Activated CD4-positive, alpha-beta T cell treated with anti-CD3 and anti-CD28 coated beads for 48 hours (primary cell): ENCODE measurements around the gene ZFAND6.

ENCODE experiments used
- DNase-seq: peaks from one replicate; pipeline ENCODE4 v3.0.0-alpha.2; 2020

The ZFAND6 gene

DNA sequence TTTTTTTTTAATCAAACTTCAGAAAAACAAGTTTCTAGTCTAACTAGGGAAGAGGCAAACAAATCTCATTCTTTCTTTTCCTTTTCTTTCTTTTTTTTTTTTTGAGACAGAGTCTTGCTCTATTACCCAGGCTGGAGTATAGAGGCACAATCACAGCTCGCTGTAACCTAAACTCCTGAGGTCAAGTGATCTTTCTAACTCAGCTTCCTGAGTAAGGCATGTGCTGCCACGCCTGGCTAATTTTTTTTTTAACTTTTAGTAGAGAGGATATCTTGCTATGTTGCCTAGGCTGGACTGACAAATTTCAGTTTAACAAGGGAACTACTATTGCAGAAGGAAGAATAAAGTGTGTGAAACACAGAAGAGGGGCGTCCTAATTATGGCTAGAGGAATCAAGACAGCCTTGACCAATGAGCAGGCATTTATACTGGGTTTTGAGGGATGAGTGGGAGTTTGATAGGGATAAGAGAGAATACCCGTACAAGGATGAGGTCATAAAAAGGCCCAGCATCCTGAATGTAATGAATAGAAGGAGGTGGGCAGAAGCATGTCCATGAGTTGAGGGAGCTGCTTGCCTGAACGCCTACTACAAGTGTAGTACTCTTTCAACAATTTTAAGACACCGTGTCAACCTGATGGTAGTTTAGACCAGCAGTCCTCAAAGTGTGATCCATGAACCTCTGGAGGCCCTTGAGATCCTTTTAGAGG lies 6.7 kb upstream of the ZFAND6 start:
- DNase-seq = no peak

DNA sequence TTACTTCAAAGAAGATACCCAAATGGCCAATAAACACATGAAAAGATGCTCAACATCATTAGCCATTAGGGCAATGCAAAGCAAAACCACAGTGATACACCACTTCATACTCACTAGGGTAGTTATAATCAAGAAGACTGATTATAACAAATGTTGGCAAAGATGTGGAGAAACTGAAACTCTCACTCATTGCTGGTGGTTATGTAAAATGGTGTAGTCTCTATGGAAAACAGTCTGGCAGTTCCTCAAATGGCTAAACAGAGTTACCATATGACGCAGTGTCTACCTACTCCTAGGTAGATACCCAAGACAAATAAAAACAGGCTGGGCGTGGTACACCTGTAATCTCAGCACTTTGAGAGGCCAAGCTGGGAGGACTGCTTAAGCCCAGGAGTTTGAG lies 3.5 kb upstream of the ZFAND6 start:
- no peak for DNase-seq

DNA sequence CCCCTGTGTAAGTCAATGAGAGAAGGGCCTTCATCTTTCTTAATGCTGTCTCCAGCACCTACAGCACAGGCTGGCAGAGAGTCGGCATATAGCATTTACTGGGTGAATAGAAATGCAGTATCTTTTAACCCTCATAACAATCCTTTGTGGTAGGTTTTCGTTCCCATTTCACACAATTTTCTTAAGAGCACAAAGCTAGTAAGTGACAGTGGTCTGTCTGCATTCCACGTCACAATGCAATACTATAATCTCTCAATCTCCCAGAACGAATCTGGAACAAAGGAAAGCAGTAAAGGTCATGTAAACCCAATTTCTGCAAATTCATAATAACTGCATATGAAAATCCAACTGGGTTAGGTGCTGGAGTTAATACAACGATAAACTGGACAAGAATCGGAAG lies 1.4 kb upstream of the ZFAND6 start:
- DNase-seq = no peak

DNA sequence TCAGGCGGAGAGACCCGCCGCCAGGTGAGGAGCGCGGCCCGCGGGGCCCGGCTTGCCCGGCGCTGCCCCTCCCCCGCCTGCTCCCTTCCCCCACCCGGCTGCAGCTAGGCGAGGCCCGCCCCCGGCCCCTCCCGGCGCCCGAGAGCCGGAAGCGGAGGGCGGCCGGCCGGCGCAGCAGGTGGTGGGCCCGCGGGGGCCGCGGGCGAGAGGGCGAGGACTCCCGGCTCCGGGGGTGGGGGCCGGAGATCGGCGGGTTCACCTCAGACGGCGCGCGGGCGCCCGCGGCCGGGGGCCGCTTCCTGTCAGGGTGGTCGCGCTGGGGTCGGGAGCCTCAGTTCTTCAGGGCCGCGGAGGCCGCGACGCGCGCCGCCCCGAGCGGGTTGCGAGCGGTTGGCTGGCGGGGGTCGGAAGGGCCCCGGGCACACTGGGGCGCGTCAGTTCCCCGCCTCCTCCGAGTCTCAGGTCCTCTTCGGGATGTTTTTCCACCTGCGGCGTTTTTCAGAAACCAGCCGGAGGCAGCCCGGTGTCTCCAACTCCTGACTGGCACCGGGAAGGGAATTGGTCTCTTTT lies 395 bp downstream of the ZFAND6 start:
- peak; percentile 69 for DNase-seq

DNA sequence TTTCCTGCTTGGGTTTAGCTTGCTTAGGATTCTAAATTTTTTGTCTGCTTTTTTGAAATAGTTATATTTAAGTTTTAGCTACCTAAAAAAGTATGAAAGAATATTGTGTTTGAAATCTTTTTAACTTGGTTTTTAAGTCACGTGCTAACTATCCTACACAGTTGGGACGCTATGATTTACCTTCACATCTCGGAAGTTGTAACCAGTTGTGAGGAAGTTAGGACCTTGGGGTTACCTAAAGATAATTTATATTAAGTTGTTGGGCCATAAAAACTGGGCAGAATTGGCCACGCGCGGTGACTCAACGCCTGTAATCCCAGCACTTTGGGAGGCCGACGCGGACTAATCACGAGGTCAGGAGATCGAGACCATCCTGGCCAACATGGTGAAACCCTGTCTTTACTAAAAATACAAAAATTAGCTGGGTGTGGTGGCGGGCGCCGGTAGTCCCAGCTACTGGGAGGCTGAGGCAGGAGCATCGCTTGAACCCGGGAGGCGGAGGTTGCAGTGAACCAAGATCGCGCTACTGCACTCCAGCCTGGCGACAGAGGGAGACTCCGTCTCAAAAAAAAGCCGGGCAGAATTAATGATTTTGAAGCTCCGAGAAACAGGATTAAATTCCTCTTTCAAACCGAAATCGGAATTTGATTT lies 1.0 kb downstream of the ZFAND6 start:
- peak; percentile 44 for DNase-seq

DNA sequence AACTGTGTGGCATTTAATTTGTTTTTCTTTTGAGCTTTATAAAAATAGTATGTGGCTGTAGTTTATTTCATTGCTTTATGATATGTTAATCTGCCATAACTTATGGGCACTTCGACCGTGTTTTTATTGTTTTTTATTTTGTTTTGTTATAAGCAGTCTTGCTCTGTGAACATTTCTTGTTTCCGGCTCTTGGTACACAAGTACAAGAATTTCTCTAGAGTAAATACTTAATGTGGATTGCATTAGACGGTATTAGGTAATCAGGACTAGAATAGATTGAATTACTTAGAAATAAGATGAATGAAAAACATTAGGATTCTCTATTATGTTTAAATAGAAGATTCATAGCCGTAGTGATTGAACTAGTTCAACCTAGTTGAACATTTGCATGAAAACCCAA lies 2.1 kb downstream of the ZFAND6 start:
- DNase-seq = no peak

DNA sequence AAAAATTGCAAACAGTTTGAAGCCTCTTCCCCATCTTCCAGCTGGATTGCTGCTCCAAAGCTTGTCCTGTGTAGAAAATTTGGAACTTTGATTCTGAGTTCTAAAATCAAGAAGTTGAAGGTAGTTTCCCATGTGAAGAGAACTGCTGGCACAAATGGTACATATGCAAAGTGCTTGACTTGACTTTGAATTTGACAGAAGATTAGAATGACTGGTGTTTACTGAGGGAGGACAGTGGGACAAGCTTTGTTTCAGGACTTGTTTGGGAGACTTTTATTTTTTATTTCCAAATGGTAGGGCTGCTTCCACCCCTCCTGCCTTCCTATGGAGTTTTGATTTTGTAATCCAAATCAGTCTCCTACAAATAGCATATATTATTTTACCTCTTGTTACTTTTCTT lies 7.4 kb downstream of the ZFAND6 start:
- no peak for DNase-seq

DNA sequence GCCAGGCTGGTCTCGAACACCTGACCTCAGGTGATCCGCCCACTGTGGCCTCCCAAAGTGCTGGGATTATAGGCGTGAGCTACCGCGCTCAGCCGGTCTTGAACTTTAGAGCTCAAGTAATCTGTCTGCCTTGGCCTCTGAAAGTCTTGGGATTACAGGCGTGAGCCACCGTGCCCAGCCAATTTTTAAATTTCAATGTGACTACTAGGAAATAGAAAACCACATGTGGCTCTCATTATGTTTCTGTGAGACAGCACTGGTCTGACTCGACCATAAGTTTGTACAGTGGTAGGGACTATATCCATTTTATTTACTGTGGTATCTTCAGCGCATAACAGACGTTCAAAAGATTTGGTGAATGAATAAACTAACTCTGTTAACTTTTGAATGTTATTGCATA lies 9.1 kb downstream of the ZFAND6 start:
- peak; percentile 11 for DNase-seq

DNA sequence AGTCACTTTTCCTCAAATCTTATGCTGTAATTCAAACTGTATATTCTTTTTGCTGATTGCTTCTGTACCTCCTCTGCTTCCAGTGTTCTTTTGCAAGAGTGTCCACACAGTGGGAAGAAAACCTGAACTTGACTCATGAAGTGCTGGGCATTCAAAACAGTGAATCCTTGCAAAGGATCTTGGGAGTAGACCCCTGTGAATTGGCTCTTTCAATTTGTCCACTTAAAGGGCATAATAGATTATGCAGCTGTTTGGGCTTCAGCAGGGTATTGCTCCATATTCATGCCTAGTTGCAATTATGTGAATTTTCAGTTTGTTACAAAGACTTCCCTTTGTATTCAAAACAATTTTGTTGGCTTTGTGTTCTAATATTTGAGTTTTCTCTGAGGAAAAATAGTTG lies 11.4 kb downstream of the ZFAND6 start:
- no peak for DNase-seq

DNA sequence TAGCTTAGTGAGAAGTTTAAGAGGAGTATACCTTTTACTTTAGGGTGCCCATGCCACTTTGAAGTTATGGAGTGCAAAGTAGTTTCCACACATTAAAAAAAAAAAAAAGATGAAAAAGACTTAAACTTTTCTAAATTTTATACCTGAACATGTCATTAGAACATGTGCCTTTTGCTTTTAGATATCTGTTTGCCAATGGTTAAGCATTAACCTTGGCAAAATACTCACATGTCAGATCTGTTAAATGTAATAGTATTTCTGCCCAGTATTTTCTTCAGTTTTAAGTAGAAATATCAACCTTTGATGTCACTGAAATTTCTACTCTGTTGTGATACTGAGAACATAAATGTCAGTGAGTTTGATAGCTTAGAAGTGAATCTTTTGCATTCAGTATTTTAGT lies 12.2 kb downstream of the ZFAND6 start:
- no peak for DNase-seq

DNA sequence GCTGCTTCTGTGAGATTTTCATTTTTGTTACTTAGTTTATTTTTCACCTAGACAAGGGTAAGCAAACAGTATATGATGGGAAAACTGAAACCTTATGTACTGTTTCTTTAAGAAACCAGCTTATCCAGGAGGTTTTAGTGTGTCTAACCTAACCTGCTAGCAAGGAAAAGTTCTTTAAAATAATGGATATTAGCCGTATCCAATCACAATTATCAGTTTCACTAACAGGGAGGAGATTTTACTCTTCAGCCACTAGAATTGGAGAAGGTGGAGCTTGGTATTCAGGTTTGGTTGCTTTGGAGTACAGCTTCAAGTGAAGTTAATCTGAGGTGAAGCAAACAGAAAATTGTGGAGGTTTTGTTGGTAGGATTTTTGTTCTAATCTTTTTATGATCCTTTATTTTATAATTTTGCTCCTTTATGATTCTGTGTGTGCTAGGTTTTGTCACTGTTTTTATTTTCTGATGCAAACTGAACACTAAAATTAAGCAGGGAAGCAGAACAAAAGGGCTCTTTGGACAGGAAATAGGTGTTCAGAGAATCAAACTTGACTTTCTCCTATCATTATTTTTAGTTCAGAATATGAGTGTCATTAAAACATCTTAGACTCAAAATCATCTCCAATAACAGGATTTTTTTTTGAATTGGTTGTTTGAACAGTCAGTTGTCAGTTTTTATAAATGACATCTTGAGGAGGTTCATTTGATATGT lies 13.0 kb downstream of the ZFAND6 start:
- no peak for DNase-seq

DNA sequence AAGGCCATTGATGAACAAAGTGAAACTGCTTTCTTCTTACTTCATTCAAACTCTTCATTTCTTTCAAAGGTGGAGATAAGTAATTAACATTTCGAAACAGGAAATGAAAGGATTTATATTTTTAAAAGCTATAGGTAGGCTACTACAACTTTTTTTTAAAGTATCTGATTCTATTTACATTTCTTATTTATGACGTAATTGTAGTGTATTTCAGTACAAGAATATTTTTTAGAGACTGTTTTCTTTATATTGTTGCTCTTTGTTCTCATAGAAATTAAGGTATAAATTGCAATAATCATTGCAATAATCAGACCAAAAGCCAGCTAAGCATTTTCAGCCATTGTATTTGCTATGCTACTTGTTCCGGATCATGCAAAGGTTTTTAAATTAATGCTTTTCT lies 13.7 kb downstream of the ZFAND6 start:
- no peak for DNase-seq

DNA sequence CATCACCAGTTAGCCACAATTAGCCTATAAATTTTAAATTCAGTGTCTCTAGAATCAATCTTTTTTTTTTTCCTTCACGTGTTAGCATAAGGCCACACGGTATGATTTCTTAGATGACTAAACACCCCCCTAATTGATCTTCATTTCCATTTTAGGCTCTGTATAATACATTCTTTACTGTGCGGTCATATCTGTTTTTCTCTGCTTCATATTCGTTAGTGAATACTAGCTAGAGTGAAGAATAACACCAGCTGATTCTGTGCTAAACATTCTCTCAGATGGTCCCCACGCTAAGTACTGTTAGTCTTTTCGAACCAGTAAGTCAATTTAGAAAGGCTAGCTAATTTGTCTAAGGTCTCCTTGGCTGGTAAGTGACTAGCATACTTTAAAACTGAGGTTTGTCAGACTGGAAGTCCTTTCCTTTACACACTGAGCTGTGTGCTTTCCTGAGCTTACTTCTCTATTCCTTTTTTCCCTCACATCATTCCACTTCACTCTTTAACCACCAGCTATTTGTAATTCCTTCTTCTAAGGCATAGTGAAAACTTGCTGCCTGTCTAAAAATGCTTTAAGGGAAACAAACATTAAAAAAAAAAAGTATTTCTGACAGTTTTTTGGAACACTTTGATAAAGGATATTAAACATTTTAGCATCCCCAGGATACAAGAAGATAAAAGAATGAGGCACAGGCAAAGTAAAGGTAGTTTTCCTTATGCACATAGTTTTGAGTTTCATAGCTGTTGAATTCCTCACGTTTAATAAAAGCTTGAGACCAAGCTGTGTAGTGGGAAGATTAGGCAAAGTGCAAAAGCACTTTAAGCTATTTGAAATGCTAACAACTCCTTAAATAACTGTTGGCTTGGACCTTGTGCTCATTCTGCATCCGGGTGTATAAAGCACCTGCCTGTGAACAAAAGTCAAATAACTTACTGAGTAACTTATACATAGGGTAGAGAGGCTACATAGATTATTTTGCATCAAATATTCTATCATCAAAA lies 17.1 kb downstream of the ZFAND6 start:
- no peak for DNase-seq

DNA sequence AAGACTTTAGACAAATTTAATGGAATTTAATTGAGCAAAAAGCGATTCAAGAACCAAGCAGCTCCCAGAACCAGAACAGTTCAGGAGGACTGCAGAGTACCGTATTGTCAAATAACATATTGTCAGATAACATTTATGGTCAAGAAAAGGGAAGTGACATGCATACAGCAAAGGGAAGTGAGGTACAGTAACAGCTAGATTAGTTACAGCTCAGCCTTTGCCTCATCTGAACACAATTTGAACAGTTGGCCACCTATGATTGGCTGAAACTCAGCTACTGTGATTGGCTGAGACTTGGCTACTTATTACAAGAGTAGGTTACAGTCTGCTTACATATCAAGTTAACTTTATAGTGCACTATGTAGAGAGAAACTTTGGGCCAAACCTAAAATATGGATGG lies 21.9 kb downstream of the ZFAND6 start:
- DNase-seq = no peak

DNA sequence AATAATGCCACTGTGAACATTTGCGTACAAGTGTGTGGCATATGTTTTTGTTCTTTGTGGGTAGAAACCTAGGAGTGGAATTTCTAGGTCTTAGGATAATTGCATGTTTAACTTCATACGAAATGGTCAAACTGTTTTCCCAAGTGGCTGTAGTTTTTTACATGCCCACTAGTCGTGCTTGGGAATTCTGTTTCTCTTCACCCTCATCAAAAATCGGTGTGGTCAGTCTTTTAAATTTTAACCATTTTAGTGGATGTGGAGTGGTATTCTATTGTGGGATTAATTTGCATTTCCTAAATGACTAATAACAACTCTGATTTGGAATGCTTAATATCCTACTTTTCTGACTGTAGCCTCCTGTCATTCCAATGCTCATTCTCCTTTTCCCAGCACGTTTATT lies 27.6 kb downstream of the ZFAND6 start:
- no peak for DNase-seq

DNA sequence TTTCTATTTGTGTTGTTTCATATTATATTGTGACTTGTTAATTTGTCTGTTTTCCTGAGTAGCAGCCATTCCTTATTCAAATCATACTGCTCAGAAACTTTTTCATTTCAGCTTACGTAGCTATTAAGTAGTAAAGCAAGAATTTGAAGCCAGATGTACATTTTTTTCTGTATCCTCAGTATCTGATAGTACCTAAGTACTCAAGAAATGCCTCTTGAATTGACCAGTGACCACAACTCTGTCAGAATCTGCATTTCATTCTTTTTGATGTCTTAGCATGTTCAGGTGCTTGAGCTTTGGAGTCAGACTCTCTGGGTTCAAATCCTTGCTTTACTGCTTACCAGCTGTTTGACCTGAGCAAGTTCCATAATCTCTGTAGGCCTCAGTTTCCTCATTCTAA lies 30.6 kb downstream of the ZFAND6 start:
- no peak for DNase-seq

DNA sequence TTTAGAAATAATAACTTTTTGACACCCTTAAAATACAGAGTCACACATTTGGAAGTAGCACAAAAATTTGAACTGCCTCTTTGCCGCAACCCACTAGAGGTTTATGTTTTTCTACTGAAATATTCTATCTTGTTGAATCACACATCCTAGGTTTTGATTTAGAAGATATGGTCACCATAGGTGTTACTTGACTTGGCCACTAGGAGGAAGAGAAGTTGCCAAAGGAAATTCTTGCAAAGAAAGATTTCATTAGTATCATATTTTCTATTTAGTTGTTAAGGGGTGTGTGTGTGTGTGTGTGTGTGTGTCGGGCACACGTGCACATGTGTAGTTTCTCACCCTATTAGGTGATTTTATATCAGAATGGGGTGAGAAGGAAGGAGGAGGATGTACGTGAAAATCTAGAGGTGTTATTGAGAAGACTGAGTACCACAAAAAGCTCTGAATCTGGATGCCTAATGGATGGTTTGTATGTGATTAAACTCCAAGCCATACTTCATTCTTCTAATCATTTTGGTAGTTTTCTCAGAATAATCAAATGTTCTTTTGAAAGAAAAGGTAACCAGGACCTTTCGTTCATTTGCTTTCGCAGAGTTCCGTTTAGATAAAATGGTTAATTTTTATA lies 31.5 kb downstream of the ZFAND6 start:
- no peak for DNase-seq

DNA sequence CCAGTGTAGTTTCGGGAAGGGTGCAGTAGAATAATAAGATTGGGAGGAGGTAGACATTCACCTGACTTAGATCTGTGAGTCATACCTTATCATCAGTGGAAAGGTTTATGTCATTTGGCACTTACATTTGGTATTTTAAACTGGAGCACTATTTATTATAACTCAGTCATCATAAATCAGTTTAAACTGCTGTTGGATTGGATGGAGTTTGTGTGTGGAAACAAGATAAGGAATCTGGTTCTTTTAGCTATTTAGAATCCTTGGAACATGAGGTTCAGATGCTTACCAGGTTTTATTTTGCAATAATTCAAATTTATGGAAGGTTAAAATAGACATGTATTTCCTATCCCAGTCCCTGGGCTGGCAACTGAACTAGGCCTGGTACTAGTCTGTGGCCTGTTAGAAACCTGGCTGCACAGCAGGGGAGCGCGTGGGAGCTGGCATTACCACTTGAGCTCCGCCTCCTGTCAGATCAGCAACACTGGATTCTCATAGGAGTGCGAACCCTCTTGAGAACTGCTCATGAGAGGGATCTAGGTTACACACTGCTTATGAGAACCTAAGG lies 34.5 kb downstream of the ZFAND6 start:
- DNase-seq = peak; percentile 41

DNA sequence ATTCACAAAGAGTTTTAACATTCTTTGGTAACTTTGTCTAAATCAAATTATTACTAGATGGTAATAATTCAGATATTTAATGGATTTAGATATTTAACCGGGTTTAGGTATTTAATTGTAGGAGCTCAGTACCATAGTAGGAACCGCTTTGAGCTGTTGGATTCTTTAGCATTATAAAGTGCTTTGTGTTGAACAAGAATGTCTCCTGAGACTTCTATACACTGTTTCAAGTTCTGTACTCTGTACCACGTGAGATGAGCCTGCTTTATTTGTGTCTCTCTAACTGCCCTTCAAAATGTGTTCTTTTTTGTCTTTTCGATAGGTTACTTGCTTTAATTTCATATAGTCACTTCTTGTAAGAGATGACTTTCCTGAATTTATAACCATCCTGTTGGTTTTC lies 36.0 kb downstream of the ZFAND6 start:
- no peak for DNase-seq

DNA sequence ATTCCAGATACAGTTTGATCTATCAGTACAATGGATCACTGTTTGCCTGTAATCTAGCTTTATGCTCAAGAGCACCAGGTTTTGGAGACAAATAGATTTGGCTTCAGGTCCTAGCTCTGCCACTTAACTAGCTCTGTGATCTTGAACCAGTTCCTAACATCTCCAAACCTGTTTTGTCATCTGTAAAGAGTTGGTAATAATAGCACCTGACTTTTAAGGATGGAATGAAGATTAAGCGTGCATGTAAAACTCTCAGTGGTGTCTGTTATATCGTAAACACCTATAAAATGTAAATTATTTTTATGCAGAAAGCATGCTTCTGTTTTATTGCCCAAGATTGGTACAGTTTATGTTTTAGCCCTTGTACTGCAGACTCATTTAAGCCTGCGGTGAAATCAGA lies 36.5 kb downstream of the ZFAND6 start:
- no peak for DNase-seq

DNA sequence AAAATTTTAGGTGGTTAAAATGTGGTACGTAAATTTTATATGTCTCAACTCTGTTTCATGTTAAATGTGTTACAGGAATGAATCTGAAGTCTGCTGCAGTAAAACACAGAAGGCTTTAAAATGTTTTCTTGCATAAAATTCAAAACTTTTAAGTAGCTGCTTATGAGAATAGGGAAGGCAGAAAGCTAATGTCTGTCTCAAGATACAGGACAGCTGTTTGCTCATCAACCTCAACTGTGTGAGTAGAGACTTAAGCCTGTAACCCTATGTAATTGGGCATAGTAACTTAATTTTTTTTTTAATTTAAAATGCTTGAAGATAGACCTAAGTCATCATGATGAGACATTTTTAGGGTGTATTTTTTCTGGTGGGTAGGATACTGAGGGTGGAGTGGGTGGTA lies 38.9 kb downstream of the ZFAND6 start:
- no peak for DNase-seq

DNA sequence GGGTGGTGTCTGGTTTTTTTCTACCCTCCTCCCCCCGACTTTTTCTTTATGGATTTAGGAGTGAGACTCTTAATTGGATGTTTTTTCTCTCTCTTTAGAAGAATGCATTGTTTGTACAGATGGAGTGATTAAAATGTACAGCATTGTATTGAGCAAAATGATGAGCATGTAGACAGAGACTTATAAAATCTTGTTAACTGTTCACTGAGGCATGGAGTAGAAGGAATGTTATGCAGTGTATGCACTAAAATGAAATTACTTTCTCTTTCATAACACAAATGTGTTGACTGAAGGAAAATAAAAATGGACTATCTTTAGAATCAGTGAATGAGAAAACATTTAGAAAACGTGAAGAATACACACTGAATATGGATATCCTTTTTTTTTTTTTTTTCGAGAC lies 39.8 kb downstream of the ZFAND6 start:
- no peak for DNase-seq
